H9 (cell line): ENCODE results near the gene CCDC93. TPM values are rescaled to one million over a fixed set of nuclear protein-coding genes. Genes with fewer than 3 reads are reported as not detected.

Experiments used
- DNase-seq: peaks from one replicate; pipeline ENCODE4 v3.0.0-alpha.2; 2017
- H2AFZ ChIP-seq: one replicate; pipeline ENCODE4 v1.6.1; 2013; ENCODE audit warnings: mild to moderate bottlenecking, low read length, control low read depth, moderate library complexity
- H2AK5ac ChIP-seq: 2 replicates; pipeline ENCODE4 v1.6.1; 2013; ENCODE audit warnings: low read length, control low read depth, mixed read lengths; ENCODE audit not compliant: insufficient read length
- H2BK120ac ChIP-seq: one replicate; pipeline ENCODE4 v1.6.1; 2013; ENCODE audit warnings: low read depth, mild to moderate bottlenecking, low read length, control low read depth, inconsistent platforms; ENCODE audit not compliant: poor library complexity, severe bottlenecking
- H2BK12ac ChIP-seq: 2 replicates; pipeline ENCODE4 v1.6.1; 2013; ENCODE audit warnings: low read length, control low read depth, mixed read lengths, low read depth; ENCODE audit not compliant: insufficient read length
- H2BK15ac ChIP-seq: 2 replicates; pipeline ENCODE4 v1.6.1; 2013; ENCODE audit warnings: low read depth, low read length, control low read depth
- H2BK20ac ChIP-seq: one replicate; pipeline ENCODE4 v1.6.1; 2013; ENCODE audit warnings: low read depth, mild to moderate bottlenecking, low read length, control low read depth, inconsistent platforms; ENCODE audit not compliant: poor library complexity, severe bottlenecking
- H2BK5ac ChIP-seq: 2 replicates; pipeline ENCODE4 v1.6.1; 2013; ENCODE audit warnings: low read length, control low read depth, mixed read lengths; ENCODE audit not compliant: insufficient read length
- H3K14ac ChIP-seq: 2 replicates; pipeline ENCODE4 v1.6.1; 2013; ENCODE audit warnings: low read length, control low read depth; ENCODE audit not compliant: insufficient read depth
- H3K18ac ChIP-seq: 2 replicates; pipeline ENCODE4 v1.6.1; 2013; ENCODE audit warnings: low read depth, mild to moderate bottlenecking, mixed read lengths, low read length, control low read depth; ENCODE audit not compliant: insufficient read length
- H3K23ac ChIP-seq: 2 replicates; pipeline ENCODE4 v1.6.1; 2013; ENCODE audit warnings: low read length, control low read depth, mixed read lengths, low read depth; ENCODE audit not compliant: insufficient read length
- H3K23me2 ChIP-seq: 2 replicates; pipeline ENCODE4 v1.6.1; 2013; ENCODE audit warnings: low read depth, mild to moderate bottlenecking, mixed read lengths, low read length, control low read depth; ENCODE audit not compliant: insufficient read length, poor library complexity, severe bottlenecking
- H3K27ac ChIP-seq: 2 replicates; pipeline ENCODE4 v1.5.1; 2013; ENCODE audit warnings: low read length, control low read depth, mixed read lengths, low read depth; ENCODE audit not compliant: insufficient read length
- H3K27me3 ChIP-seq: 2 replicates; pipeline ENCODE4 v1.6.1; 2013; ENCODE audit warnings: low read length, control low read depth, inconsistent platforms; ENCODE audit not compliant: insufficient read depth
- H3K4ac ChIP-seq: 2 replicates; pipeline ENCODE4 v1.6.1; 2013; ENCODE audit warnings: low read depth, mild to moderate bottlenecking, control low read depth, inconsistent platforms, low read length, moderate library complexity
- H3K4me1 ChIP-seq: 2 replicates; pipeline ENCODE4 v1.6.1; 2013; ENCODE audit warnings: low read length, control low read depth, inconsistent platforms; ENCODE audit not compliant: insufficient read depth
- H3K4me2 ChIP-seq: 2 replicates; pipeline ENCODE4 v1.6.1; 2013; ENCODE audit warnings: low read length, control low read depth, mixed read lengths; ENCODE audit not compliant: insufficient read length, insufficient read depth
- H3K56ac ChIP-seq: 2 replicates; pipeline ENCODE4 v1.6.1; 2013; ENCODE audit warnings: low read depth, mild to moderate bottlenecking, mixed read lengths, low read length, control low read depth; ENCODE audit not compliant: insufficient read length
- H3K79me1 ChIP-seq: 2 replicates; pipeline ENCODE4 v1.6.1; 2013; ENCODE audit warnings: low read depth, mild to moderate bottlenecking, moderate library complexity, low read length, control low read depth, inconsistent platforms; ENCODE audit not compliant: insufficient read depth, poor library complexity, severe bottlenecking
- H3K79me2 ChIP-seq: 2 replicates; pipeline ENCODE4 v1.6.1; 2013; ENCODE audit warnings: low read length, control low read depth, inconsistent platforms; ENCODE audit not compliant: insufficient read depth
- H3K9ac ChIP-seq: 2 replicates; pipeline ENCODE4 v1.6.1; 2013; ENCODE audit warnings: low read length, control low read depth, mixed read lengths; ENCODE audit not compliant: insufficient read length; ENCODE audit errors: extremely low read depth
- H3K9me3 ChIP-seq: one replicate; pipeline ENCODE4 v1.6.1; 2013; ENCODE audit warnings: low read depth, low read length, inconsistent platforms; ENCODE audit not compliant: control insufficient read depth
- H3T11ph ChIP-seq: one replicate; pipeline ENCODE4 v1.6.1; 2013; ENCODE audit warnings: mild to moderate bottlenecking, low read length, control low read depth, inconsistent platforms
- H4K20me1 ChIP-seq: one replicate; pipeline ENCODE4 v1.6.1; 2013; ENCODE audit not compliant: control insufficient read depth, insufficient read length, insufficient read depth
- H4K5ac ChIP-seq: 2 replicates; pipeline ENCODE4 v1.6.1; 2013; ENCODE audit warnings: low read depth, mild to moderate bottlenecking, mixed read lengths, low read length, control low read depth; ENCODE audit not compliant: insufficient read length
- H4K8ac ChIP-seq: replicated peaks from 2 replicates; pipeline ENCODE4 v1.6.1; 2013; ENCODE audit warnings: low read length, control low read depth, mixed read lengths, low read depth; ENCODE audit not compliant: insufficient read length
- H4K91ac ChIP-seq: 2 replicates; pipeline ENCODE4 v1.6.1; 2013; ENCODE audit warnings: low read depth, mild to moderate bottlenecking, moderate library complexity, mixed read lengths, low read length, control low read depth; ENCODE audit not compliant: insufficient read length
- H3K27ac Mint-ChIP-seq, 3 experiments: 2 replicates in 2 of 3; 3 replicates in 1 of 3; pipeline ENCODE4 v1.8.0; 2020 to 2021; ENCODE audit warnings: mixed read lengths in 3 of 3, mild to moderate bottlenecking in 1 of 3, moderate library complexity in 1 of 3
- H3K27me3 Mint-ChIP-seq: 2 replicates; pipeline ENCODE4 v1.8.0; 2021; ENCODE audit warnings: low read depth, mild to moderate bottlenecking, moderate library complexity, mixed read lengths
- H3K36me3 Mint-ChIP-seq, 3 experiments: 2 replicates in 2 of 3; 3 replicates in 1 of 3; pipeline ENCODE4 v1.8.0; 2020 to 2021; ENCODE audit warnings: low read depth in 3 of 3, mixed read lengths in 3 of 3; ENCODE audit not compliant: insufficient read depth in 1 of 3
- H3K4me1 Mint-ChIP-seq, 2 experiments: 2 replicates each; pipeline ENCODE4 v1.8.0; 2020; ENCODE audit warnings: mixed read lengths in 2 of 2
- H3K4me3 Mint-ChIP-seq, 2 experiments: 2 replicates in 1 of 2; 3 replicates in 1 of 2; pipeline ENCODE4 v1.8.0; 2020 to 2021; ENCODE audit warnings: mild to moderate bottlenecking in 2 of 2, mixed read lengths in 2 of 2, moderate library complexity in 1 of 2
- H3K9me3 Mint-ChIP-seq, 2 experiments: 2 replicates in 1 of 2; 3 replicates in 1 of 2; pipeline ENCODE4 v1.8.0; 2020; ENCODE audit warnings: mild to moderate bottlenecking in 2 of 2, mixed read lengths in 2 of 2, moderate library complexity in 1 of 2
- WGBS: extraction: QIAGEN DNeasy Blood & Tissue Kit; methylation state at CpG from one replicate; pipeline ENCODE4 v1.1.7; 2013; ENCODE audit warnings: missing lambda C conversion rate, low lambda C conversion rate, mixed read lengths; ENCODE audit not compliant: insufficient read length; ENCODE audit errors: extremely low coverage; 5-methylcytosine and 5-hydroxymethylcytosine counted together
- total RNA-seq: library from RNA; stranded (reverse); gene quantifications from 2 replicates; pipeline ENCODE4 v1.2.1, GENCODE V29; 2021
- TF ChIP-seq, protein P1 (sequence below): fragments of 200-600 bp; sonication (generic); conservative IDR thresholded peaks from 3 replicates; pipeline ENCODE4 v1.8.0; 2021; ENCODE audit warnings: antibody characterized with exemption, mild to moderate bottlenecking

CCDC93 gene
- total RNA-seq, 1 experiment from 2014 or later, result 16.4 TPM

DNA sequence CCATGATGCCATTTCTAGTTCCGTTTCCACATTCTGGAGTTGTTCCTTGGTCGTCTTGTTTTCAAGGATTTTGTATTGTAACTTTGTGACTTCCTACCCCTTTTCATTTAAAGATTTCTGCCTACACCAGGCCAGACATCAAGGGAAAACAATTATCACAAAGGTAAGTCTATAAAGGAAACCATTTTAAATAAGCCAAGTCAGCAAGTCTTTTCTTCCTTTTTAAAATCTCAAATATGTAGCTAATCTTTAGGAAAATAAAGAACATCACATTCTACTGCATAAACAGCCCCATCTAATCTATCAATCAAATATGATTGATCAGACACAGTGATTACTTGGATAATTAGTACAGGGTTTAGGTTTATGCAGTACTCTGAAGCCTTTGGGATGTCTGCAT is 38.6 kb upstream of the CCDC93 start:
- no CpG with 5 or more reads among the region's 2 CpGs for WGBS
- H3K27me3 Mint-ChIP-seq, result peaks cover 4% of the 10 kb centered on the region; the same call in 1 of the 2 replicates
- H3K4me1 Mint-ChIP-seq, result peaks cover 5 to 11% of the 10 kb centered on the region in 2 experiments
- DNase-seq, result no peak
- no peaks in the 10 kb centered on the region for H3K23me2 ChIP-seq
- no peak overlapping the region for H3K9ac ChIP-seq
- H3K36me3 Mint-ChIP-seq, result no peaks in the 10 kb centered on the region
- H2BK5ac ChIP-seq, result no peak overlapping the region
- H3K56ac ChIP-seq, result no peak overlapping the region
- no peak overlapping the region for H2AK5ac ChIP-seq
- H2BK12ac ChIP-seq, result no peak overlapping the region
- H2BK20ac ChIP-seq, result no peak overlapping the region
- H3K23ac ChIP-seq, result no peak overlapping the region
- no peaks in the 10 kb centered on the region for H3K79me1 ChIP-seq
- no peak overlapping the region for H4K91ac ChIP-seq
- no peaks in the 10 kb centered on the region for H3K27me3 ChIP-seq
- H3K9me3 Mint-ChIP-seq, result no peaks in the 10 kb centered on the region
- H3K4me1 ChIP-seq, result no peaks in the 10 kb centered on the region
- H3K4me2 ChIP-seq, result no peak overlapping the region
- H3K18ac ChIP-seq, result no peak overlapping the region
- no peak overlapping the region for H2BK120ac ChIP-seq
- H3K14ac ChIP-seq, result no peak overlapping the region
- H4K20me1 ChIP-seq, result no peaks in the 10 kb centered on the region
- no peaks in the 10 kb centered on the region for H3K9me3 ChIP-seq
- H4K8ac ChIP-seq, result no peak overlapping the region
- no peaks in the 10 kb centered on the region for H3K79me2 ChIP-seq
- no peak overlapping the region for H3K4ac ChIP-seq
- no peak overlapping the region for H4K5ac ChIP-seq
- H3T11ph ChIP-seq, result no peak overlapping the region
- no peak overlapping the region for H2AFZ ChIP-seq
- no peak overlapping the region for H3K4me3 Mint-ChIP-seq
- no peak overlapping the region for H3K27ac ChIP-seq
- TF ChIP-seq, protein P1, sequence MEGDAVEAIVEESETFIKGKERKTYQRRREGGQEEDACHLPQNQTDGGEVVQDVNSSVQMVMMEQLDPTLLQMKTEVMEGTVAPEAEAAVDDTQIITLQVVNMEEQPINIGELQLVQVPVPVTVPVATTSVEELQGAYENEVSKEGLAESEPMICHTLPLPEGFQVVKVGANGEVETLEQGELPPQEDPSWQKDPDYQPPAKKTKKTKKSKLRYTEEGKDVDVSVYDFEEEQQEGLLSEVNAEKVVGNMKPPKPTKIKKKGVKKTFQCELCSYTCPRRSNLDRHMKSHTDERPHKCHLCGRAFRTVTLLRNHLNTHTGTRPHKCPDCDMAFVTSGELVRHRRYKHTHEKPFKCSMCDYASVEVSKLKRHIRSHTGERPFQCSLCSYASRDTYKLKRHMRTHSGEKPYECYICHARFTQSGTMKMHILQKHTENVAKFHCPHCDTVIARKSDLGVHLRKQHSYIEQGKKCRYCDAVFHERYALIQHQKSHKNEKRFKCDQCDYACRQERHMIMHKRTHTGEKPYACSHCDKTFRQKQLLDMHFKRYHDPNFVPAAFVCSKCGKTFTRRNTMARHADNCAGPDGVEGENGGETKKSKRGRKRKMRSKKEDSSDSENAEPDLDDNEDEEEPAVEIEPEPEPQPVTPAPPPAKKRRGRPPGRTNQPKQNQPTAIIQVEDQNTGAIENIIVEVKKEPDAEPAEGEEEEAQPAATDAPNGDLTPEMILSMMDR, result no peak
- H3K27ac Mint-ChIP-seq, result no peak overlapping the region
- no peak overlapping the region for H2BK15ac ChIP-seq
